Upper lobe of left lung (tissue), 4 donors: ENCODE measurements around the gene C1QC.

Source experiments
- CTCF ChIP-seq, 6 experiments: fragments of 450-650 bp in 4 of 6; fragments of 200-600 bp in 2 of 6; sonication (generic) in 2 of 6; IDR thresholded peaks; one replicate each; pipeline ENCODE4 v1.5.1; 2016 to 2019; ENCODE audit warnings: antibody characterized with exemption in 6 of 6
- EP300 ChIP-seq, 4 donors: sonication (generic); formaldehyde crosslinking; IDR thresholded peaks; one replicate each; pipeline ENCODE4 v1.5.1; 2017; ENCODE audit warnings: antibody characterized with exemption in 4 of 4, control low read depth in 2 of 4
- POLR2A ChIP-seq, 4 donors: fragments of 450-650 bp; IDR thresholded peaks; one replicate each; pipeline ENCODE4 v1.5.1; 2016 to 2017; ENCODE audit warnings: antibody characterized with exemption in 4 of 4, mild to moderate bottlenecking in 2 of 4
- POLR2AphosphoS5 ChIP-seq, 2 donors: sonication (generic); formaldehyde crosslinking; IDR thresholded peaks; one replicate each; pipeline ENCODE4 v1.5.1; 2017; ENCODE audit warnings: antibody characterized with exemption in 2 of 2

GRCh38 chr1:22688466-22688865, 45.0 kb downstream of the C1QC start:
- TF ChIP-seq POLR2A (IDR thresholded peaks at IDR 0.05) (no peak), POLR2AphosphoS5 (IDR thresholded peaks at IDR 0.05) (no peak), CTCF (IDR thresholded peaks at IDR 0.05) (no peak), EP300 (IDR thresholded peaks at IDR 0.05) (no peak)
